Dedifferentiated amniotic fluid mesenchymal stem cell (primary cell): Measurements from ENCODE around the gene RSPO3.
"Not testable (repeated sequence)": the region's sequence is repeated elsewhere in the genome, so short reads cannot be mapped to it uniquely, and the experiment has no call there.

Source experiments
- DNase-seq: peaks from one replicate; pipeline ENCODE4 v3.0.0-alpha.2; 2016; ENCODE audit errors: extremely low spot score

RSPO3 gene, protein sequence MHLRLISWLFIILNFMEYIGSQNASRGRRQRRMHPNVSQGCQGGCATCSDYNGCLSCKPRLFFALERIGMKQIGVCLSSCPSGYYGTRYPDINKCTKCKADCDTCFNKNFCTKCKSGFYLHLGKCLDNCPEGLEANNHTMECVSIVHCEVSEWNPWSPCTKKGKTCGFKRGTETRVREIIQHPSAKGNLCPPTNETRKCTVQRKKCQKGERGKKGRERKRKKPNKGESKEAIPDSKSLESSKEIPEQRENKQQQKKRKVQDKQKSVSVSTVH

DNA sequence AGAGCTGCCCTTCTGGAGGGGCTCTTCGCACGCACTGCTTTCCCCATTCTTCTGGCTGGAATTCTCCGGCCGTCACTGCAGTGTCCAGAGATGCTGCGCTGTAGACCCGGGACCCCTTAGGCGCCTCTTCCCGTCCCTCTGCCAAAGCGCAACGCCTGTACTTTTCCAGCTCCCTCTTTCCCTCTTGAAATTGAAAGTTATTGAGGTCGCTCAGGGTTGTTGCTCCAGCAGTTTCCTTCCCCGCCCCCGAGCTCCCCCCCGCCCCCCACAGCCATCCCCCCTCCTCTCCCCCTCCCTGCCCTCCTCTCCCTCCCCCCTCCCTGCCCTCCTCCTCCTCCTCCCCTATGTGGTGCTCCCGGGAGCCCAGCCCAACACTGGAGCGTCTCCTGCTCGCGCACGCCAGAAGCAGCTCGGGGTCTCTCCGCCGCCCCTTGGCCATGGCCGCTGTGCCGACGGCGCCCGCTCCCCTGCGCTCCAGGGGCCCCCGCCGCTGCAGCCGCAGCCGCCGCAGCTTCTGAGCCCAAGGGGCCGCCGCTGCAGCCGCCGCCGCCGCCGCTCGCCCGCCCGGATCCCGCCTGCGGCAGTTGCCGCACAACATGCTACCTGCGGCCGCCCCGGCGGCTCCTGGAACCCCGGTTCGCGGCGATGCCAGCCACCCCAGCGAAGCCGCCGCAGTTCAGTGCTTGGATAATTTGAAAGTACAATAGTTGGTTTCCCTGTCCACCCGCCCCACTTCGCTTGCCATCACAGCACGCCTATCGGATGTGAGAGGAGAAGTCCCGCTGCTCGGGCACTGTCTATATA, at the start of gene RSPO3:
Gene RSPO3, plus strand, starts transcription at position 374 of the 804 bp plus-strand sequence. CDS start 522 bp downstream, outside the sequence.
- peak; percentile 31 for DNase-seq

DNA sequence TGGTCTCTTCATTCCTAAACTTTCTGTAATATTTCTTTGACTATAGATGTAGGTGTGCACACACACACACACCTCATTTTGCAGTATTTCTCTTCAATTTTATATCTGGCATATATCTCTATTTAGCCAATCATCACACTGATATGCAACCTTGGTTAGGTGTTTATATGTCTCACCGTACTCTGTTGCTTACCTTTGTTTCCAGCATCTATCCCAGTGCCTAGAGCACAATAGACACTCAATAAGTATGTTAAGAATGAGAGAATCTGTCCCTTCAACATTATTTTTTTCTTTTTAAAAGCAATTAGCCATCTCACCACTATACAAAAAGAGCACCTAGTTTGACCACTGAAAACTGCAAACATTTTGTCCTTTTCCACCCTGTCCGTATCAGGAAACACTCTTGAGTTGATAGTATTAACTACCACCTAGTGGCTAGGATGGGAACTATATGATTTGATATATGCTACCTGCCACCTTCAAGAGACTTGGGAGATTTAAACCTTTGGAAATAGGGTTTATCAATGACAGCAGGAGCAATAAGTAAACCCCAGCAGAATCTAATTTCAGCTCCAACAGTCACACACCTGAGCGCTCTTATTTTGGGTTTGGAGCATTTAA, 48.7 kb upstream of the RSPO3 start:
- no peak for DNase-seq

DNA sequence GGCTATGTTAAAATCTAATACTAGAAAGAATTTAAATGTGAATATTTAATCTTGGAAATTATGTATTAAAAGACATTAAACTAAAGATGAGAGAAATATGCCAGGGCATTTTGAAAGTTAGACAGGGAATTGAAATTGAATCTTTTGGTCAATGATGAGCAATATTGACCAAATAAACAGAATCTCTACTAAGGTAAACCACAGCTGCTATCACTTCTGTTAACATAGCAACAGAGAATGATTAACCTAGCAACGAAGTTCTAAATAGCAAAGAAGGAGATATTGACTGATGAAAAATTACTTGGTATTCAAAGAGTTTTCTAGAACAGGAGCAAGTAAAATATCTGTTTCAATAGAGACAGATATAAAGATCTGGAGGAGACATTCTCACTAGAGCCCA, 45.2 kb upstream of the RSPO3 start:
- no peak for DNase-seq

DNA sequence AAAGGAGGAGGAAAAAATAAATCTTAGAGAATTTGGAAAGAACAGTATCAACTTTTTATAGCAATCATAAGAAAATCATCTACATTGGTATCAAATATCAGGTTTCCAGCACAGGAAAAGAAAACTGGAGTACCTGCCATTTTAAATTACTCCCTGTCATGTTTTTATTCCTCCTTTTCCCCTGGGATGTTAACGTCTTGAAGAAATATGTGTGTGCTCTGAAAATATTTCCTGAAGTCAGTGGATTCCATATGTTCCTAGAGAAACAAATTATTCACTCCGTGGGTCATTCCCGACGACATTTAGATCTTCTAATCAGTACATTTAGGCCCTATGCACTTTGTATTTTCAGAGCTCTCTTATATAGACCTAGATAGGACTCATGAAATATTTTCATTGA, 42.0 kb upstream of the RSPO3 start:
- no peak for DNase-seq

DNA sequence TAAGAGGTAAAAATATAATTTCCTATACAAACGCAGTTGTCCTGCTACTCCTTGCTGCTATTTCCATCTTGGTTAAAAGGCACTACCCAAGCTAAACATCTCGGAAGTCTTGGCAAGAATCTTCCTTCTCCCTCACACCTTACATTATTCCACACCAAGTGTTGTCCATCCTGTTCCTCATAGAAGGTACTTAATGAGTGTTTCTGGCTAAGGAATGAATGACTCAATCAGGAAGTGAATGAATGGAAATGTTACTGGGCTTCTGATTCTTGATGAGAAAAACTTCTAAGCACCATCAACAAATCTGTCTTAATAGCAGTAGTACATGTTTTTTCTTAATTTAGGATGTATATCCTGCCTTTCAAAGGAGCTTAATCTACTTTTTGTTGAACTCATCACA, 40.6 kb upstream of the RSPO3 start:
- DNase-seq, result no peak

DNA sequence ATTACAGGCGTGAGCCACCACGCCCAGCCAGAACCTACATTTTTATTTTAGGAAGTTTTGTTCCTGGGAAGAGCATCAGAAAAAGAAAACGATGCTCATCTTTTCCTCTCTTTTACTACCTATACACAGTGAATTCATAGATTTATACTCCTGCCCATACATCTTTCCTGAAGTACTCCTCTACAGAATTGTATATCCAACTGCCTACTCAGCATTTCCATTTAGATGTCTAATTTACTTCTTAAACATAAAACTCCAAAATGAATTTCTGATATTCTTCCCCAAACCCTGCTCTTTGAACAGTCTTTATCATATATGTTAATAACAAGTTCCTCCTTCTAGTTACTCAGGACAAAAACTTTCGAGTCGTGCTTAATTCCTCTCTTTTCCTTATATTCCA, 39.8 kb upstream of the RSPO3 start:
- DNase-seq, result no peak

DNA sequence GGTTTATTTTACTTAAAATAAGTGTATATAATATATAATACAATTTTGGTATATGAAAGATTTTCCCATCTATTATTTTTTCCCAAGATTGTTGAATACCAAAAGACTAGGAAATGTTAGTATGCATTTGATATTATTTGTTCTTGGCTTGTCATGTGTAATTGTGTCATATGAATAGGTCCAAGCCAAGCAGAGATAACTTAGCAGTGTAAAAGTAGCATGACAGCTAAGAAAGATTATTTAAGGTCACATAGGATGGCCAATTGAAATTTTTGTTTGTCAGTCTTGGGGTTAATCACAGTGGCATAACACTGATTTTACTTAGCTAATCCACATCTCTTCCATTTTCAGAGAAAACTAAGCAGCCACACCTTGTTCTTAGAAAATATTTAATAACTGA, 38.8 kb upstream of the RSPO3 start:
- DNase-seq, result no peak

DNA sequence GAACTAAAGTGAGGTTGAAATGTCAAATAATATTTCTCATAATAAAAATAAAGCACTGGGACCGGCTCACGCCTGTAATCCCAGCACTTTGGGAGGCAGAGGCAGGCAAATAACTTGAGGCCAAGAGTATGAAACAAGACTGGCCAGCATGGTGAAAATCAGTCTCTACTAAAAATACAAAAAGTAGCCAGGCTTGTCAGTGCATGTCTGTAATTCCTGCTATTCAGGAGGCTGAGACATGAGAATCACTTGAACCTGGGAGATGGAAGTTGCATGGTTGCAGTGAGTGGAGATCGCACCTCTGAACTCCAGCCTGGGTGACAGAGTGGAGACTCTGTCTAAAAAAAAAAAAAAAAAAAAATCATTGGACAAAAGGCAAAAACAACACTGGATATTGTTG, 38.4 kb upstream of the RSPO3 start:
- DNase-seq, result no peak

DNA sequence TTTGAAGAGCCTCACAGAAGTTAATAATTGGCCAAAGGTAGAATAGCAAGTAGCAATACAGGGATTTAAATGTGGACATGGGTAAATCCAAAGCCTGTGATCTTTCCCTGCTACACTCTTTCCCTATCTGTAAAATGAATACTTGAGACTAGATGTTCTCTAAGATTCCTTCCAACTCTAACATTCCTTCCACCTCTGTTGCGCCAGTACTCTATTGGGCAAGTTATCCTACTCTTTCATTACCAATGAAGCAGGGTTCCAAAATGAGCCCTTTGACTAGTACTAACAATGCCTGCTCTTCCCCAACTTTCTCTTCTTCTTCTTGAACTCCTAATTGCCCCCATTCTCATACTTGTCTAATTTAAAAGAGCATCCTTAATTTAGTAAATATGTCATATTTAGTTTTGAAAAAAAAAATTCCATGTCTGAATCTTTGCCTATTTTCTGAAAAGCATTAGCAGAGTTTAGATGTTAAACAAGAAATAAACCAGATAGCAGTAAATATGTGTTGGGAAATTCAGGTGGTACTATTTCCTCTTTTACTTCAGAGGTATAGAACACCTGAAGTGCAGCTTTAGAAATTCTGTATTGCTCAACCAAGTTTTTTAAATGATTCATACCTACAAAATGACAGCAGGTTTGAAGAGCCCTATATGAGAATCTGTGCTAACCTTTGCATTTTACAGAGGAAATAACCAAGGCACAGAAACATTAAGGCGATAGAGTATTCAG, 35.1 kb upstream of the RSPO3 start:
- no peak for DNase-seq

DNA sequence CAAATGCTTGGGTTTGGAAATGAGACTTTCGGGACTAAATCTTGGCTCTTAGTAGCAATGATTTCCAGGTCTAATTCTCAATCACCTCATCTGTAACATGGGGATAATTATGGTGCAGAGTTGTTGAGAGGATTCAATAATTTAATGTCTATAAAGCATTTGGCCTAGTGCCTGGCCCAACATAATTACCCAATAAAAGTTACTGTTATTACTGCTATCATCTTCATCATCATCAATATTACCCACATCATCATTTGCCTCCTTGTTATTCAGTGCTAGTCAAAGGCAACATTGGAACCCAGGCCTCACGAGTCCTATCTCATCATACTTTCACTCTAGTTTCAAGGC, 34.5 kb upstream of the RSPO3 start:
- no peak for DNase-seq

DNA sequence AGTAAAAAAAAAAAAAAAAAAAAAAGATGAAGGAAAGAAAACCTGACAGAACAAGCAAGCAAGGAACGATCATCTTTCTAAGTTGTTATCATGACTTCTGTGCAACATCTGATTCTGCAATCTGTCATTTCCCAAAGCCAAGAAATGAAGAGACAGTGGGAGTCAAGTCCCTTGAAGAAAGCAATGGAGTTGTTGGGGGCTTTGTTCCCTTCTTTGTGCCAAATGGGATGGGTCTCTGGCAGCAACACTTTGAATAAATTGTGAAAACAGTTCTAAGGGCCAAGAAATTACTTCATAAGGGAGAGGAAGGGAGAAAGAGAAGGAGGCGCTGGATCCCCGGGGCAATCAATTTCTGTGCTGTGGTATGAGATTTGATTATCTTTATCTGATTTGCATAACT, 33.3 kb upstream of the RSPO3 start:
- no peak for DNase-seq

DNA sequence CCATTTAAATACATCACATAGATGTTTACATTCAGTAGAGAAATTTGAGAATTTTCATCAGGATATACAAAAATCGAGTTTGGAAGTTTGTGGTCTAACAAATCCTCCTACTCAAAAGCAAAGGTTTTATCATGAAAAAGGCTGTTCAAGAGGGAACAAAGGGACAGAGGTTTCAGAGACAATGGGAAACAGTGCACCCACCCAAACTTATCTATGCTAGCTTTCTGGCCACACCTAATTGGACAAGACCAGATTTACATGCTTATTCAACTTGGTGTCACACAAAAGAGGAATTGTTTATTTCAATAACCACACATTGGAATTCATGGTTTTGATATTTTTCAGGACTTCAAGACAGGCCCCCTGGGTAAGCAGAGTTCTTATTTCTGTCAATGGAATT, 28.4 kb upstream of the RSPO3 start:
- no peak for DNase-seq

DNA sequence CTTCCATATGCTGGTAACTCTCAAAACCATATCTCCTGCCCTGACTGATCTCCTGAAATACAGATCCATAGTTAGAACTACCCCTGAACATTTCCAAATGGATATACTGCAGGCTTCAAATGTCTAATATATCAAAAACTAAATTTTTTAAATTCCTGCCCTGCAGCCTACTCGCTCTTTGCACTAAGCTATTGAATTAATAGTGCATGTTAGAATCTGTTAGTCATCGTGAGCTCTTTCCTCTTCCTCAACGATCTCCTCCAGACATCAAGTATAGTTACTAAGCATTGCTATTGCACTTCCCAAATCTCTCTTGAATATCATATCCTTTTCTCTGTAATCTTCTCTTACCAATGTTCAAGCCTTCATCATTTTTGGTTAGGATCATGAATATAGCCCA, 26.0 kb upstream of the RSPO3 start:
- no peak for DNase-seq

DNA sequence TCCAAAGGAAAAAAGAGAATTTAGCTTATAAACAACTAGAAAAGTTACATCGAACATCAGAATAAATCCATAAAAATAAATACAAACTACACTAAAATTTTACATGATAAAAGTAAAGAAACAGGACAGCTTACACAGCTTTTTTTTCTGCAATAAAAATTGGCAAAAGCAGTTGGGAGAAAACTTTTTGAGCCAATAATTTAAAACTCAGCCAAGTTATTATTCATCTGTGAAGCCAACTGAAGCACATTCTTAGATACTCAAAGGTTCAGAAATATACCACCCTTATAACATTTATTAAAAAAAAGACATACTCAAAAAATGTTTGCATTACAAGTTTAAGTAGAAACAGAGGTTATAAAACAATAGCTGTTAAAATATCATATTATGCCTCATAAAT, 23.7 kb upstream of the RSPO3 start:
- no peak for DNase-seq

DNA sequence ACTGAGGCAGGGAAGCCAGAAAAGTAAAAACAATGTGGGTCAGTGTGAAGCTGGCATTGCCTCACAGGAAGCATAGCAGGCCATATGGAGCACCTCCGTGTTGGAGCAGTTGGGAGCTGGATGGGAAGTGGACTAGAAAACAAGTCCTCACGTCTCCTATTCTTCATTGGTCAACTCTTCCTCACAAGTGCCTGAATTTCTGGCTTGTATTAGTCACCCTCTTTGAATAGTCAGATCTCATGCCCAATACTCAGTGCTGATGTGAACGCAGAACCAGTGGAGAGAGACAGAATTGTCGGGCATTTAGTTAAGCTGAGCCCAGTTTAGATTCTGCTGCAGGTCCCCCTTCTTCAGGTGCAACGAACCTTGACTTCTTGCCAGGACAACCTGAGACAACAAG, 22.3 kb upstream of the RSPO3 start:
- no peak for DNase-seq

DNA sequence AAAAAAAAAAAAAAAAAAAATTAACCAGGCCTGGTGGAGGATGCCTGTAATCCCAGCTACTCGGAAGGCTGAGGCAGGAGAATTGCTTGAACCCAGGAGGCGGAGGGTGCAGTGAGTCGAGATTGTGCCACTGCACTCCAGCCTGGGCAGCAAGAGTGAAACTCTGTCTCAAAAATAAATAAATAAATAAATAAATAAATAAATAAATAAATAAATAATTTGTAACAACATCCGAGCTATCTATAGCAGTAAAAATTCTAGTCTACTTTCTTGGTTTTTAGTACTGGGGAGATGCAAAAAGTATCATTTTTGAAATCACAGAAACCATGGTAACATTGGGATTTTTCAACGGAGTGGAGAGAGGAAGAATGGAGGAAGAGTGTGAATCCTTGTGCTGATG, 21.0 kb upstream of the RSPO3 start:
- DNase-seq, result not testable (repeated sequence)

DNA sequence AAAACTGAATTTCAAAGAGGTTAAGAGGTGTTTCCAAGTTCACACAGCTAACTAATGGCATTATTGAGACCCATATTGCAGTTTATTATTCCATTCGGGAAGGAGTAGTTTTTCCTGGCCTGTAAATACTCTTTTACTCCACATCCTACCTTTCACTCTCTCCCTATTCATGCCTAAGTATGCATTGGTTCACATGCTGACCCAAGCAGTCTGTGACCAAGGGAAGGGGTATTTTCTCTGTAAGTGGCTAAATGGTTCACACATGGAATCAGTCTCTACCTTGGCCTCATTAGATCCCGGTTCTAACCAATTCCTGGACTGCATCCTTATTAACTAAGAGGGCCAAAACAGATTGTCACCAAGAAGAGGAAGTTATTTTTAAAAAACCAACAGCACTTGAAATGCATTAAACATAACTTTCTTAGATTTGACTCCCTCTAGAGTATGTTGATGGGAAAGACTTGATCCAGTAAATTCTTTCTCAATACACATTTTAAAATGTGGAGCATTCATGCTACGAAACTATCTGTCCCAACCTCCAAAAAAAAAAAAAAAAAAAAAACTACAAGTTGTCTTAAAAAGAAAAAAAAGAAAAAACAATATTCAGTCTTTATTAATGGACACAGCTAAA, 17.8 kb upstream of the RSPO3 start:
- no peak for DNase-seq

DNA sequence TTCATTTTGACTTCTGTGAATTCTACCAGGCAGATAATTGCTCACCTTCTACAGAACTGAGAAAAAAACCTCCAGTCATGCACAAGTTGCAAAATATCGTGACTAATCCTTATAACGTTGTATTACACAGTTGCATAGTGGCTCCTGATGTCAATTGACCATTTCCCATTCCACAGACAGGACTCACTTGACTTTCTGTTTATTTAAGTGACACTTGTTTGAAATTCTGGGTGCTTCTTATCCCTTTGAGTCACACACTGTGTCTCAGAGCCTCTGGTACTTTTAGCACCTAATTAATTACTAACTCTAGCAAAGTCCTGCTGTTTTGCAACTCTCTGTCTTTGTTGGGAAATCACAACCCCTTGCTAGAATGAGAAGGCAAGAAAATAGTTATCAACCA, 16.2 kb upstream of the RSPO3 start:
- no peak for DNase-seq

DNA sequence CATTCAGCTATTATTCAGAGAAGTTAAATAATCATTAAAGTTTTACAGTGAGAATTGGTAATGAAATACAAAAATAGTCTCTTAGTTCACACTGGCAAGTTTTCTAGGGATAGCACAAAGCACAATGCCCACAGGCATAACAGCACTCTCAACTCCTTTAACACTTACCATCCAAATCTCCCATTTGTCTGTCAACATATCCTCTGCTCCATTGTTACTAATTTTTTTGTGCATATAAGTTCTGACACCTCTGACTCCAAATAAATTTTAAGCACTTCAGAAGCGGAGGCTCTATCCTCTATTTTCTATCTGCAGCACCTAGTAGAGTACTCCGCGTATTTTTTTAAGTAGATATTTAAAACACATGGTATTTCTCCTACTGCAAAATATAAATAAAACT, 15.6 kb upstream of the RSPO3 start:
- no peak for DNase-seq

DNA sequence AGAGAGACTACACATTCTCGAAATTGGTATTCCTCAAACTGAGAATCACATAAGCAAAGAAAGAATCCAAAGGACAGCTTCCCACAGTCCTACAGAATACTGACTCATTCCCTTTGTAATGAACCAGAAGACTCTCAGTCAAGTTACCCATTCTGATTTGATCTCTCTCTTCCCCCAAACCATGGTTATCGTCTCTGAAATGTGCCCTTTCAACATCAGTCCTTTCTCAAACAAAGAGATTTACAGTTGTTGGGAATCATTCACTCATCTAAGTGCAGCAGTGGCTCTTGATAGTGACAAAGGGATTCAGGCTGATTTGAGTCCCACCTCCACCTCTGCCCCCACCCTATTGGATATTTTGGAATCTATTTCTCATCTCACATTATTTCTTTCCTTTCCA, 15.0 kb upstream of the RSPO3 start:
- DNase-seq, result no peak

DNA sequence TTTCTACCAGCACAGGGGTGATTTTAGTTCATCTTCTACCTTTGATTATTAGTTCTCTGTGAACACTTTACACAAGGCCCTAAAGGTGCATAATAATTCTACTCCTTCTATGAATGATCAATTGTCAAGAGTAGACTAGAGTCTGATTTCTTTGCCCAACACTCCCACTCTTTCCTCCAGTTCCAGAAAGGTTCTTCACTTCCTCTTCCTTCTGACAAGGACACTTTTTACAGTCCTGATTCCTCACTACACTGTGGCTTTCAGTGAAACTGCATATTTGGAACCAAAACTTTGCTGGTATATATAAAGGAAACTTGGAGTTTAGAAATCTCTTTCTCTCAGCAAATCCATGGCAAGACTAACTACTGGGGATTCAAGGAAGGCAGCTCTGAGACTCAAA, 10.6 kb upstream of the RSPO3 start:
- DNase-seq, result no peak

DNA sequence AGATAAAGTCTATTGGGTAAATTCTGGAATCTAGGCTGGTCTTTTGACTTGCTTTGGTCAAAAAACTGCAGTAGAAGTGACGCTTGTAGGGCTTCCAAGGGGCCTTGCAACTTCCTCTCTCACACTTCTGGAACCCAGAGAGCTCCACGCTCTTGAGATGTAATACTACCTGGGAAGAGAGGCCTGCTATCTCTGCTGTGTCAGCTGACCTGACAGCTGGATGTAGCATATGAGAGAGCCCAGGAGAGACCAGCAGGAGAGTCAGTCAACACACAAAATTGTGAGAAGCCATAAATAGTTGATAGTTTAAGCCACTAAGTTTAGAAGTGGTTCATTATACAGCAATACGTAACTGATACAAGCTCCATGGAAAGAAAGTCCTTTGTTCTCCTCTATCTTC, 7.8 kb upstream of the RSPO3 start:
- no peak for DNase-seq
